ENCODE data around the gene TMBIM6.

DNA sequence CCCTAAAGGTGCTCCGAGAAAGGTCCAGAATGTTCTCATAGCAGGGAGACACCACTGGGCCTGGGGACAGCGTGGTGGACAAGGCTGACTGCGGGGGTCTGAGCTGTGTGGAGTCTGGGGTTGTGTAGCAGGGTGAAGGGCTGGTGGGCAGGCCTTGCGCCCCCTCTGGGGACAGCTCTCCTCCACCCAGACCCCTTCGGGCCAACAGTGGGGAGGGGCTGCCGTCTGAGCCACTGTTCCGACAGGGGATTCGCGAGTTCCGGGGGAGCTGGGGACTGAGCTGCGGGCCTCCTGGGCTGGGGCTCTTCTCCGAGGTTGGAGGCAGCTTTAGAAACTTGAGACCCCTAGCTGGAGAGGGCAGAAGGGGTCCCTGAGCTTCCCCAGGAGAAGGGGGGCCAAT lies 54.8 kb downstream of the TMBIM6 start:
- TF ChIP-seq, protein P1, sequence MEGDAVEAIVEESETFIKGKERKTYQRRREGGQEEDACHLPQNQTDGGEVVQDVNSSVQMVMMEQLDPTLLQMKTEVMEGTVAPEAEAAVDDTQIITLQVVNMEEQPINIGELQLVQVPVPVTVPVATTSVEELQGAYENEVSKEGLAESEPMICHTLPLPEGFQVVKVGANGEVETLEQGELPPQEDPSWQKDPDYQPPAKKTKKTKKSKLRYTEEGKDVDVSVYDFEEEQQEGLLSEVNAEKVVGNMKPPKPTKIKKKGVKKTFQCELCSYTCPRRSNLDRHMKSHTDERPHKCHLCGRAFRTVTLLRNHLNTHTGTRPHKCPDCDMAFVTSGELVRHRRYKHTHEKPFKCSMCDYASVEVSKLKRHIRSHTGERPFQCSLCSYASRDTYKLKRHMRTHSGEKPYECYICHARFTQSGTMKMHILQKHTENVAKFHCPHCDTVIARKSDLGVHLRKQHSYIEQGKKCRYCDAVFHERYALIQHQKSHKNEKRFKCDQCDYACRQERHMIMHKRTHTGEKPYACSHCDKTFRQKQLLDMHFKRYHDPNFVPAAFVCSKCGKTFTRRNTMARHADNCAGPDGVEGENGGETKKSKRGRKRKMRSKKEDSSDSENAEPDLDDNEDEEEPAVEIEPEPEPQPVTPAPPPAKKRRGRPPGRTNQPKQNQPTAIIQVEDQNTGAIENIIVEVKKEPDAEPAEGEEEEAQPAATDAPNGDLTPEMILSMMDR (conservative IDR thresholded peaks at IDR 0.05; ENCODE audit: low read depth, low read length), result no peak
- TF ChIP-seq EZH2 (IDR thresholded peaks at IDR 0.05; ENCODE audit: low read length, unreplicated experiment) (no peak), EZH2phosphoT487 (IDR thresholded peaks at IDR 0.05; ENCODE audit: borderline replicate concordance, low read length) (no peak)

All from PC-3 (cell line).